Right lobe of liver (tissue), 6 donors: ENCODE data around the gene SLIRP. TPM values are rescaled to one million over a fixed set of nuclear protein-coding genes. Genes with fewer than 3 reads are reported as not detected.

Experiments used
- ATAC-seq, 4 donors: fragments of 200-7000 bp; cut with Tn5 transposase; one replicate each; pipeline ENCODE4 v1.9.1; 2020; ENCODE audit warnings: mild to moderate bottlenecking in 4 of 4, moderate library complexity in 4 of 4
- DNase-seq, 3 donors: peaks; one replicate each; pipeline ENCODE4 v3.0.0-alpha.2; 2020
- H3K27ac ChIP-seq, 3 donors: fragments of 200-600 bp; one replicate each; pipeline ENCODE4 v1.8.0; 2022
- H3K27me3 ChIP-seq, 2 donors: fragments of 200-600 bp; one replicate each; pipeline ENCODE4 v1.8.0; 2022
- H3K36me3 ChIP-seq, 4 donors: fragments of 200-600 bp; sonication (generic) in 1 of 4; one replicate each; pipeline versions ENCODE4 v1.5.1 to v1.8.0; 2017 to 2022; ENCODE audit warnings: control low read depth in 1 of 4
- H3K4me1 ChIP-seq, 4 donors: fragments of 200-600 bp; sonication (generic) in 1 of 4; one replicate each; pipeline versions ENCODE4 v1.5.1 to v1.8.0; 2017 to 2022; ENCODE audit warnings: control low read depth in 1 of 4
- H3K4me3 ChIP-seq, 3 donors: fragments of 200-600 bp; one replicate each; pipeline ENCODE4 v1.8.0; 2022
- H3K9me3 ChIP-seq, 4 donors: fragments of 200-600 bp; sonication (generic) in 1 of 4; one replicate each; pipeline versions ENCODE4 v1.5.1 to v1.8.0; 2017 to 2022; ENCODE audit warnings: control low read depth in 1 of 4
- CTCF ChIP-seq, 4 donors: fragments of 200-600 bp in 3 of 4; fragments of 450-650 bp in 1 of 4; IDR thresholded peaks; one replicate each; pipeline versions ENCODE4 v1.5.1 to v1.8.0; 2016 to 2022; ENCODE audit warnings: antibody characterized with exemption in 4 of 4, mild to moderate bottlenecking in 2 of 4
- POLR2A ChIP-seq: fragments of 450-650 bp; IDR thresholded peaks from one replicate; pipeline ENCODE4 v1.6.1; 2017; ENCODE audit warnings: antibody characterized with exemption, mild to moderate bottlenecking
- WGBS: methylation state at CpG from one replicate; pipeline ENCODE4 v1.1.6; 2018; ENCODE audit warnings: low coverage, low lambda C conversion rate; ENCODE audit not compliant: insufficient coverage; ENCODE audit errors: missing lambda C conversion rate; 5-methylcytosine and 5-hydroxymethylcytosine counted together
- intact Hi-C, 2 donors: fragments of 100-400 bp; cut with DNase I; formaldehyde crosslinking; loops; one replicate each; pipeline versions ENCODE4 v1.11.2 to v1.14.1; 2022
- total RNA-seq, 6 experiments: library from RNA; depleted of rRNA in 2 of 6; stranded (reverse); fragments of >200 nt in 2 of 6; fragmentation: NEBNext Ultra II Directional in 3 of 6; extraction: Animal tissue kit (Norgen Biotek cat#: 25700) in 3 of 6; gene quantifications; one replicate each; pipeline versions ENCODE4 v1.1.0 to v1.2.4, GENCODE V29; 2016 to 2023
- donor health status: DM: no; HTN: yes; CAD: no.
- donor health status: DM: no; HTN: no; CAD: no.
- donor health status: DM: no; HTN: no; CAD: no.
- donor health status: DM: no; HTN: yes; CAD: no.
- donor health status: DM: no; HTN: yes; CAD: no.

Gene SLIRP
- total RNA-seq, 6 experiments from 2014 or later: 51.3 to 214 (median 60.6) TPM

- Histone ChIP-seq H3K4me1 (peaks cover 0 to 29% (median 13%) of the 10 kb centered on the region in 4 donors), H3K9me3 (no peaks in the 10 kb centered on the region), H3K4me3 (no peak overlapping the region), H3K27me3 (no peaks in the 10 kb centered on the region), H3K36me3 (peaks cover 2 to 40% (median 13%) of the 10 kb centered on the region in 4 donors), H3K27ac (no peak overlapping the region)
- ATAC-seq (no peak), DNase-seq (no peak)
- 51% methylated on average over 3 of the region's 3 CpGs for WGBS
- no peak for TF ChIP-seq CTCF (IDR thresholded peaks at IDR 0.05)
- no peak for TF ChIP-seq POLR2A
- intact Hi-C loops: no loop called here
These were observed 1.5 kb downstream of the SLIRP start for GRCh38 chr14:77709412-77709811.

- no peak overlapping the region for H3K27ac ChIP-seq
- TF ChIP-seq CTCF (IDR thresholded peaks at IDR 0.05): no peak
- no peak for TF ChIP-seq POLR2A
- 41% methylated on average over 2 of the region's 2 CpGs for WGBS
- H3K4me1 ChIP-seq: peaks cover 0 to 29% (median 13%) of the 10 kb centered on the region in 4 donors
- no peaks in the 10 kb centered on the region for H3K27me3 ChIP-seq
- no peaks in the 10 kb centered on the region for H3K9me3 ChIP-seq
- no peak for DNase-seq
- H3K36me3 ChIP-seq: peaks cover 2 to 46% (median 15%) of the 10 kb centered on the region in 4 donors
- ATAC-seq: peak in 1 of 4 donors; percentile 41
- H3K4me3 ChIP-seq: no peak overlapping the region
- intact Hi-C loops: no loop called here
These were observed 2.5 kb downstream of the SLIRP start for GRCh38 chr14:77710364-77710763.

DNA sequence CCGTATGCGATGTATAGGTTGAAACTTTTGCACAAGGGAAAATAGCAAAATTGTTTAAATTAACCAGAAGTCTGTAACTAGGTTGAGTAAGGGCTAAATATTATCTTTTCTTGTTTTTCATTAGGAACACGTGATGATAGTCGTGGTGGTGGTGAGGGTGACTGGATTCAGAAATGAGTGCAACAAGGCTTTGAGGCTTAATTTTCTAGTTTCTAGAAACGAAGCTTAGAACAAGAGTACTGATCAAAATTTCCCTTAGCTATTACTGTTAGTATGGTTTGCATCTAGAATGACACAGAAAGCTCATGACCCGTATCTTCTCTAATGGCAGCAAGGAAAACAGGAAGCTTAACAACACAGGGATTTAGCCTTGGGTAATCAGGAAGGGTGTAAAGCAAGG lies 7.0 kb downstream of the SLIRP start:
- WGBS: 86% methylated on average over 6 of the region's 6 CpGs
- intact Hi-C loops: no loop called here
- ATAC-seq (no peak), DNase-seq (no peak)
- no peaks in the 10 kb centered on the region for H3K9me3 ChIP-seq
- peaks cover 0 to 7% (median 2%) of the 10 kb centered on the region in 4 donors for H3K4me1 ChIP-seq
- peaks cover 5 to 90% (median 37%) of the 10 kb centered on the region in 4 donors for H3K36me3 ChIP-seq
- H3K4me3 ChIP-seq: no peak overlapping the region
- H3K27me3 ChIP-seq: no peaks in the 10 kb centered on the region
- TF ChIP-seq POLR2A (no peak), CTCF (IDR thresholded peaks at IDR 0.05) (no peak)
- no peak overlapping the region for H3K27ac ChIP-seq

- H3K4me3 ChIP-seq: no peak overlapping the region
- peaks cover 3 to 93% (median 39%) of the 10 kb centered on the region in 4 donors for H3K36me3 ChIP-seq
- H3K27ac ChIP-seq: no peak overlapping the region
- DNase-seq: no peak
- 80% methylated on average over 5 of the region's 5 CpGs for whole genome bisulfite sequencing
- no peaks in the 10 kb centered on the region for H3K9me3 ChIP-seq
- H3K4me1 ChIP-seq: no peaks in the 10 kb centered on the region
- ATAC-seq: no peak
- intact Hi-C loops: no loop called here
- H3K27me3 ChIP-seq: no peaks in the 10 kb centered on the region
- TF ChIP-seq CTCF (IDR thresholded peaks at IDR 0.05): no peak
- TF ChIP-seq POLR2A: no peak
These were observed 9.9 kb downstream of the SLIRP start for GRCh38 chr14:77717608-77718305.
